ENCODE data around the gene MT1HL1. TPM values are rescaled to one million over a fixed set of nuclear protein-coding genes. Genes with fewer than 3 reads are reported as not detected.
A peak's percentile ranks its signal among the peaks of the same experiment; 100 is the strongest.

Gene MT1HL1
- total RNA-seq, 1 donor from 2014 or later, result not detected

DNA sequence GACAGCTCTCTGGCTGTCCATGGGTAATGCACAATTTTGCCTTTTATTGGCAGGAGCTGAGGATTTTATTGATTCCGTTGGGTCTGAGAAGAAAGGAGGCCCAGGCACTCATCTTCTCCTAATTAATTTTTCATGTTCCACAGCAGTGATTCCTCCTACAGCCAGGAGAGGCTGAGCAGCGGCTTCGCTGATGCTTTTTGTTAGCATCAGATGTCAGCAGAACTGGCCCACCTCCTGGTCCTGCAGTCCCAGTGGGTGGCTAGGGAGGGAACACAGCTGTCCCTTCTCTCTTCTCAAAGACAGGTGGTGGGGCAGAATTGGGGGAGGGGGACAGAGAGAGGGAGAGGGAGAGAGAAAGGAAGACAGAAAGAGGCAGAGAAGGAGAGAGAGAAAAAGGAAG lies 5.7 kb downstream of the MT1HL1 start:
- H3K4me3 ChIP-seq, result no peak overlapping the region
- no peaks in the 10 kb centered on the region for H3K36me3 ChIP-seq
- TF ChIP-seq, protein P1, sequence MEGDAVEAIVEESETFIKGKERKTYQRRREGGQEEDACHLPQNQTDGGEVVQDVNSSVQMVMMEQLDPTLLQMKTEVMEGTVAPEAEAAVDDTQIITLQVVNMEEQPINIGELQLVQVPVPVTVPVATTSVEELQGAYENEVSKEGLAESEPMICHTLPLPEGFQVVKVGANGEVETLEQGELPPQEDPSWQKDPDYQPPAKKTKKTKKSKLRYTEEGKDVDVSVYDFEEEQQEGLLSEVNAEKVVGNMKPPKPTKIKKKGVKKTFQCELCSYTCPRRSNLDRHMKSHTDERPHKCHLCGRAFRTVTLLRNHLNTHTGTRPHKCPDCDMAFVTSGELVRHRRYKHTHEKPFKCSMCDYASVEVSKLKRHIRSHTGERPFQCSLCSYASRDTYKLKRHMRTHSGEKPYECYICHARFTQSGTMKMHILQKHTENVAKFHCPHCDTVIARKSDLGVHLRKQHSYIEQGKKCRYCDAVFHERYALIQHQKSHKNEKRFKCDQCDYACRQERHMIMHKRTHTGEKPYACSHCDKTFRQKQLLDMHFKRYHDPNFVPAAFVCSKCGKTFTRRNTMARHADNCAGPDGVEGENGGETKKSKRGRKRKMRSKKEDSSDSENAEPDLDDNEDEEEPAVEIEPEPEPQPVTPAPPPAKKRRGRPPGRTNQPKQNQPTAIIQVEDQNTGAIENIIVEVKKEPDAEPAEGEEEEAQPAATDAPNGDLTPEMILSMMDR (IDR thresholded peaks at IDR 0.05), result no peak
- DNase-seq (ENCODE audit: low spot score in 2 of 2), result peak in 1 of 2 donors; percentile 58
- intact Hi-C loops (cut with DNase I), result no loop called here
- H3K27me3 ChIP-seq, result no peaks in the 10 kb centered on the region
- H3K4me1 ChIP-seq, result peaks cover 0 to 4% of the 10 kb centered on the region in 2 donors
- peak overlapping the region; percentile 23 to 74 for H3K27ac ChIP-seq
- no peaks in the 10 kb centered on the region for H3K9me3 ChIP-seq

DNA sequence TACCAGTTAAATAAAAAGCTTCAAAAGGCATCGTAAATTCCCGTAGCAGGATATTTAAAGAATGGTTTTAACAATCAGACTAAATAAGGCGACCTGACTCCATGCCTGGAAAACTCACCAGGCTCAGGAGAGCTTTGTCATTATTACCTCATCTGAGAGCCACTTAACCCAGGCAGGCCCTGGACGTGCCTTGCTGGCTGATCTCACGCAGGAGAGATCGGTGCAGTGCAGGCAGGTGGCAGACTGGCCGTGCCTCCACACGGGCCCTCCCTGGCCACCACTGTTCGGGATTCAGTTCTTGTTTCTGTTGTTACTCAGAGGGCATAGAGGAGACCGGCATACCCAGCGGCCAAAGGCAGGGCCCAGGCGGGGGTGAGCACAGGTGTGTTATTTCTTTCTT lies 6.4 kb downstream of the MT1HL1 start:
- intact Hi-C loops (cut with DNase I), result no loop called here
- Histone ChIP-seq H3K4me3 (no peak overlapping the region), H3K27ac (peak overlapping the region; percentile 74 to 79), H3K9me3 (no peaks in the 10 kb centered on the region), H3K4me1 (peaks cover 0 to 4% of the 10 kb centered on the region in 2 donors), H3K27me3 (no peaks in the 10 kb centered on the region), H3K36me3 (no peaks in the 10 kb centered on the region)
- DNase-seq (ENCODE audit: low spot score in 2 of 2), result peak; percentile 30 to 71
- TF ChIP-seq, protein P1 (IDR thresholded peaks at IDR 0.05), result peak in 1 of 3 experiments; percentile 33

DNA sequence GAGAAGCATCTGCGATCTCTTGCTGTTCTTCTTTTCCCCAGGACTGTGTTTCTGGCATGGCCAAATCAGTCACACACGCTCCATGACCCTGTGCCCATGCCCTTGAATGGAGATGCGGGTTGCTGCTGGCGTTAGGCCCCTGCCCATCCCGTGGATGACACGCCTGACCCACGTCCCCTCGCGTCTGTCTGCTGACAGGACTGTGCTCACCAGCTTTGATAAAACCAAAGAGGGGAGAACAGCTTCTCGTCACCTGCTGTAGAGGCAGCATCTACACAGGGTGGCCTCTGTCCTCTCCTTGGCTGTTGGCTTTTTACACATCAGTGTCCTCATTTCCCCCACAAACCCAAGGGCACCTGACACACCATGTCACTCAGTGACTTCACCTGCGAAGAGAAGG lies 6.9 kb downstream of the MT1HL1 start:
- Histone ChIP-seq H3K27me3 (no peaks in the 10 kb centered on the region), H3K4me1 (peaks cover 0 to 4% of the 10 kb centered on the region in 2 donors), H3K36me3 (no peaks in the 10 kb centered on the region), H3K9me3 (no peaks in the 10 kb centered on the region), H3K27ac (peak overlapping the region; percentile 74 to 79), H3K4me3 (no peak overlapping the region)
- peak in 1 of 2 donors; percentile 60 for DNase-seq (ENCODE audit: low spot score in 2 of 2)
- TF ChIP-seq, protein P1 (IDR thresholded peaks at IDR 0.05), result no peak
- intact Hi-C loops (cut with DNase I), result no loop called here

DNA sequence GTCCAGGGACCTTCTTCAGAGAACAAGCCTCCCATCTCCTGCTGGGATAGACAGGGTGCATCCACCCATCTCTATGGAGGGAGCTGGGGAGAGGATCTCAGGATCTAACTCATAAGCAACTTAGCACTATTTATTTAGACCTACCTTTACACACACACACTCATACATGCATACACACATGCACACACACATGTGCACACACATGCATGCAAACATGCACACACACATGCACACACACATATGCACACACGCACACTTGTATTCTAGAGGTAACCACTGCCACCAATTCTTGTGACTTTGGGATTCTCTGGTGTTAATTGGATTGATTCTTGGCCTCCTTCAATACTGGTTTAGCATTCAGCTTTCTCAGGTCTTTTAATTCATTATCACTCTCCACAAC lies 9.8 kb downstream of the MT1HL1 start:
- H3K4me3 ChIP-seq, result no peak overlapping the region
- DNase-seq (ENCODE audit: low spot score in 2 of 2), result no peak
- H3K4me1 ChIP-seq, result peaks cover 0 to 4% of the 10 kb centered on the region in 2 donors
- no peak overlapping the region for H3K27ac ChIP-seq
- no peaks in the 10 kb centered on the region for H3K27me3 ChIP-seq
- no peaks in the 10 kb centered on the region for H3K36me3 ChIP-seq
- TF ChIP-seq, protein P1 (IDR thresholded peaks at IDR 0.05), result no peak
- H3K9me3 ChIP-seq, result peaks cover 4 to 7% of the 10 kb centered on the region in 2 donors
- intact Hi-C loops (cut with DNase I), result no loop called here

DNA sequence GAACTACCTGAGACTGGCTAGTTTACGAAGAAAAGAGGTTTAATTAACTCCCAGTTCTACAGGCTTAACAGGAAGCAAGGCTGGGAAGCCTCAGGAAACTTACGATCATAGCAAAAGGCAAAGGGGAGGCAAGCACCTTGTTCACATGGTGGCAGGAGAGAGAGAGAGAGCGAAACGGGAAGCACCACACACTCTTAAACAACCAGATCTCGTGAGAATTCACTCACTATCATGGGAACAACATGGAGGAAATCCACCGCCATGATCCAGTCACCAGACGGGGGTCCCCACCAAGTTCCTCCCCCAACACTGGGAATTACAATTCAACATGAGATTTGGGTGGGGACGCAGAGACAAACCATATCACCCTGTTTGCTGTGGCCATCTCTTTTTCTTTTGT lies 11.8 kb downstream of the MT1HL1 start:
- peak in 1 of 2 donors; percentile 7 for DNase-seq (ENCODE audit: low spot score in 2 of 2)
- H3K27me3 ChIP-seq, result no peaks in the 10 kb centered on the region
- H3K9me3 ChIP-seq, result peaks cover 4 to 10% of the 10 kb centered on the region in 2 donors
- intact Hi-C loops (cut with DNase I), result no loop called here
- TF ChIP-seq, protein P1 (IDR thresholded peaks at IDR 0.05), result no peak
- no peaks in the 10 kb centered on the region for H3K36me3 ChIP-seq
- no peak overlapping the region for H3K27ac ChIP-seq
- H3K4me3 ChIP-seq, result no peak overlapping the region
- H3K4me1 ChIP-seq, result peaks cover 0 to 2% of the 10 kb centered on the region in 2 donors

DNA sequence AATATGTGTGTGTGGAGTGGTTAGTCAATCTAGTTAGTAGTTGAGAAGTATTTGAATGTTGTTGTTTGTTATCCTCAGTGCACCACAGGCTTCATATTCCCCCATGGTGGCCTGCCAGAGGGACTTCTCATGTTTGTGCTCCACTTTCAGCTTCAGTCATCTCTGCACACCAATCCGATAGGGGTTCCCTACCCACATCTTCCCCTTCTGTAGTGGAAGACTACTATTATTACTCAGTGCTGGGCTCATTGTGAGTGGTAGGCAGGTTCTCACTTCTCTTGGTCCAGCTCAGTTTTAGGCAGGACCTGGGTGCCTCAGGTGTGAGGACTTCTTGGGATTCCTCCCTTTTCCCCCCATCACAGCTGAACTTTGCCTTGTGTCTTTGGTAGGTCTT lies 14.2 kb downstream of the MT1HL1 start:
- intact Hi-C loops (cut with DNase I), result no loop called here
- peaks cover 4 to 10% of the 10 kb centered on the region in 2 donors for H3K9me3 ChIP-seq
- no peaks in the 10 kb centered on the region for H3K36me3 ChIP-seq
- no peaks in the 10 kb centered on the region for H3K27me3 ChIP-seq
- TF ChIP-seq, protein P1 (IDR thresholded peaks at IDR 0.05), result no peak
- no peaks in the 10 kb centered on the region for H3K4me1 ChIP-seq
- H3K27ac ChIP-seq, result no peak overlapping the region
- DNase-seq (ENCODE audit: low spot score in 2 of 2), result peak in 1 of 2 donors; percentile 4
- no peak overlapping the region for H3K4me3 ChIP-seq

Data from ascending aorta (tissue), 2 donors.